ENCODE measurements around the gene MYLK.

MYLK gene

GRCh38 chr3:123817413-123817812, 66.7 kb downstream of the MYLK start:
- no peak for DNase-seq

DNA sequence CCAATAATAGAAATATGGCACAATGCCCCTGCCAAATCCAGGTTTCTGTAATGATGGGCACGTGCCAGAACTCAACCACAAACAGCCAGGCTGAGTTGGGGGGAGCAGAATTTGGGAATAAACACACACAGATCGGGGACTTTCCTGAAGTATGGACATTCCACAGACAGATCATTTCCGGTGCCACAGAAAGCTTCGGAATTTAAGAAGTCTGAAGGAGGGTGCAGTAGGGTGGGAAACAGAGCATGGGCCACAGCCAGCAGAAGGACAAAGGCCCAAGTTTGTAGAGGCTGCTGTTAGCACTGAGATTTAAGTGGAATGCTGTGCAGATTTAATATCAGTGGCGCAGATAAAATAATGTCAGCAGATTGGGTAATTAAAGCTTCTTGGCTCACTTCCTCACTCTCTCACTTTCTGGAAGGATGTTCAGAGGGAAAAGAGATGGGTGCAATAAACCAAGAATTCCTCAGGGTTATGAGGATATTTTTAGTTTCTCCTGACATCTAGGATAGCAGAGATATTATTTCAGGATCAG, 67.4 kb downstream of the MYLK start:
- DNase-seq: no peak

DNA sequence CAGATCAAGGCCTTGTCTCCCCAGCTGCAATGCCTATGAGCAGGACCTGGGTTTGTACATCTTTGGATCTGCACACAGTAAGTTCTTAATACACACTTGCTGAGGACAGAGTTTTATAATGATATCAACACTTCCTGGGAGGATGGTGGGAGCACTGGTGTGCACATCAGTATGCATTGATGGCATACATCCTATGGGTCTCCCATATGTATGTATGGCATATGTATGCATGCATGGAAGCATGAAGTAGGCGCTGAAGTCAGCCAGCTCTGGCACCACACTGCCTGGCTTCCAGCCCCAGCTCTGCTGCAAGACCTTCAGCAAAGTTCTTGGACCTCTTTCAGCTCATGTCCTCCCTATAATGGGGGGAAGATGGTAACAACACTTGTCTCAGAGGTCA, 68.2 kb downstream of the MYLK start:
- DNase-seq: no peak

DNA sequence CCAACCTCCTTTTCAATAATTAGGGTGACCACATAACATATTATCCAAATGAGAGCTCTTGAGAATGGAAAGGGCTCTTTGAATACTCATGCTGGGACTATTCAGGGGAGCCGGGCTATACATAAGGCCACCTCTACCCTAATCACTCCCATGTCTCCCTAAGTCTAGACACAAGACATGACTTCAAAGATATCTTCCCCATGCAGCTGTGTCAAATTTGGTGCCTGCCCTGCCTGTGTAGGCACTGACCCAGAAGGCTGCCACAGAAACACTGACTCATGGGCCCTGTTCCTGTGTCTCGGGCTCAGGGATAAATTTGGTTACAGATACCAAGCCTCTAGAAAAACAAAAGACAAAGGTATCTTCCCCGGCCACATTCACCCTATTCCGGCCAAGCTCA, 70.3 kb downstream of the MYLK start:
- no peak for DNase-seq

DNA sequence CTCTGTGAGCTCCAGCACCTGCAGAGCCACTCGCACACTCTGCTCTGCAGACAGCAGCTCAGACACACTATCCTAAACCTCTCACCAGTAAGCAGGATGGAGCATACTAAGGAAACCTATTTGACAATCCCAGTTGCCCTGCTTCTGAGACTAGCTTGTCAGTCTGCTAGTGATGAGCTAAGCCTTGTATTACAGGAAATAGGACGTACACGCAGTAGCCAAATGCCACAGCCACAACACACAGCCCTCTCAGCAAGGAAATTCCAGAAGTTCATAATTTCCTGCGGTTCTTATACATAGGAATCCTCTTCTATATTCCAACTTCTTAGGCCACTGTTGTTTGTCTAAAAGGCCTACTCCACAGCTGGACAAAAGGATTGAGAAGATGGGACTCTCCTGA, 74.5 kb downstream of the MYLK start:
- DNase-seq: no peak

- DNase-seq: no peak
Observed at GRCh38 chr3:123808812-123809211, 75.3 kb downstream of the MYLK start.

DNA sequence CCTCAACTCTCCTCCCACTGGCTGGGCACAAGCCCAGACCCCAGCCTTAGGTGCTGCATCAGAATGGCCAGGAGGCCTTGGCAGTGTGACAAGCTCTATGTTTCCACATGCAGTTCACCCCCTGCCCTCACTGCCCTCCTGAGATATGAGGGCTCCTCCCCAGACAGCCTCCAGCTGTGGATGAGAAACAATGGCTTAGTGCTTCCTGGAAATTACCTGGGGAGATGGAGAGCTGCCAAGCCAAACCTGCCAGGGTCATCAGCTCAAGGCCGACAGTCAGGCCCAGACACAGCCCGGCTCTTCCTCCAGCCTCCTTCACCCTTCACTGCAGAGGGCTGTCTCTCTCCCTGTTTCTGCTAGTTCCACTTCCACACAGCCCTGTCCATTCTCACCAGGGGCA, 76.3 kb downstream of the MYLK start:
- no peak for DNase-seq

GRCh38 chr3:123805504-123805903, 78.6 kb downstream of the MYLK start:
- DNase-seq: no peak

DNA sequence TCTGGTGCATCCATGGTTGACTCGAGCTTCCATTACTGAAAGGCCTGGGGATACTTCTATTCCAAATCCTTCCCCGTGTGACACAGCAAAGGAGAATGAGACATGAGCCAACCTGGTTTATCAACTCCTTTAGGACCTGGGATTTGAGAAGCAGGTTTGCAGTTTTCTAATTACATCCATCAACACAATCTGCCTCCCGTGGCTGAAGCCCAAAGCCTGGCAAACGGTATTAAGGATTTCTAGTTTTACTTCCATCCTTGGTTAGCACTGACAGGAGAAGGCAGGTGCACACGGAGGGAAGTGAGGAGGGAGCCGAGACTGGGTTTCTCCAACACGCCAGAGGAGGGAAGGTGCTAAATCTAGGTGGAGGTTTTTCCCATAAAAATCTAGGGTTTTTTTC, 79.0 kb downstream of the MYLK start:
- DNase-seq: no peak

DNA sequence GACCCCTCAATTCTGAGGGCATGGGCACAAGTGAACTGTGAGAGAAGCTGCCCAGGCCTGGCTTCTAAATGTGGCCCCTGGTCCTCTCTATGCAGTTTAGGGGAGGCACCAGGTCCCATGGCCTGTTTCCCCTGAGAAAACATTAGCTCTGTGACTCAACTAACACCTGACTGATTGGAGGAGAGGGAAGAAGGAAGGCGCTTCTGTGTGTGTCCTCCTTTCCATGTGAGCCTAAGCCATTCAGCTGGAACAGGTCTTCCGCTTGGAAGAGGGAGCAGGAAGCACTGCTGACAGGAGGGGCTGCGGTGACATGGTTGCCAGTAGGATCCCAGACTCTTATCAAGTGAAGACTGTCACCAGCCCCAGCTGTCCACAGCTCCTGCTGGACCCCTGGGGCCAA, 79.5 kb downstream of the MYLK start:
- DNase-seq: no peak

DNA sequence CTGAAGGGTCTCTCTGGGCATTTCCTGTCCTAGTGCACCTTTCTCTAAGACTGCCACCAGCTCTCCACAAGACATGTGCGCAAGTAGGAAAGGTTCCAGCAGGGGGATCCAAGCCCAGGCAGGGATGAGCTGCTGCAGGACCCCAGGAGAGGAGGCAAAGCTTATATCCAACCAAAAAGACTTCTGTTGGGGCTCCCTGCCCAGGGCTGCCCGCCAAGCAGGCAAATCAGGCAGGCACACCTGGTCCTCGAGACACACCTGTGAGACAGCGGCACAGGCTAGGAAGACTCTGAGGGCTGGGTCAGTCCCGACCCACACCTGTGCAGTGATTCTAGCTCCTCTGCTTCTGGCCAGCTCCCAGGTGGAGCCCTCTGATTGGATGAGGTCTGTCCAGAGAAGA, 80.6 kb downstream of the MYLK start:
- DNase-seq: no peak

- no peak for DNase-seq
Observed at GRCh38 chr3:123802007-123802625, 82.0 kb downstream of the MYLK start.

DNA sequence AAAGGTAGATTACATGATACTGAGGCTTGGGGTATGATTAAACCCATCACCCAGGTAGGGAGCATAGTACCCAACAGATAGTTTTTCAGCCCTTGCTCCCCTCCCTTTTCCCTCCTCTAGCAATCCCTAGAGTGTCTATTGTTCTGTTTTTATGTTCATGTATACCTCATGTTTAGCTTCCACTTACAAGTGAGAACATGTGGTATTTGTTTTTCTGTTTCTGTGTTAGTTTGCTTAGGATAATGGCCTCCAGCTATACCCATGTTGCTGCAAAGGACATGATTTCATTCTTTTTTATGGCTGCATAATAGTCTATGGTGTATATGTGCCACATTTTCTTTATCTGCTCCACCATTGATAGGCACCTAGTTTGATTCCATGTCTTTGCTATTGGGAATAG, 82.7 kb downstream of the MYLK start:
- no peak for DNase-seq

DNA sequence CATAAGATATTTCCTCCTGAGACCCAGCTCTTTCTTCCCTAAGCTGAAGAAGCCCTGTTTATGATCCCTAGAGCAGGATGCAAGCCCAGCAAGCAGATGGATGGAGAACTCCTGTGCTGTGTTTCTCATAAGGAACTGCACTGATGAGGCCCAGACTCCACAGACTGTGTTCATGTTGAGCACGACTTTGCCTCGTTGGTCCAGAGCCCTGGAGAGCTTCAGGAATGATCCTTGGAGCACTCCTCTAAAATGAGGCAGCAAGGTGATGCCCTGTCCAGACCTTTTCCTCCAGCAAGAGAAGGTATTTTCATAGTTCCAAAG, 83.8 kb downstream of the MYLK start:
- no peak for DNase-seq

GRCh38 chr3:123799544-123800361, 84.4 kb downstream of the MYLK start:
- no peak for DNase-seq

- no peak for DNase-seq
Observed at GRCh38 chr3:123798550-123798949, 85.6 kb downstream of the MYLK start.

DNA sequence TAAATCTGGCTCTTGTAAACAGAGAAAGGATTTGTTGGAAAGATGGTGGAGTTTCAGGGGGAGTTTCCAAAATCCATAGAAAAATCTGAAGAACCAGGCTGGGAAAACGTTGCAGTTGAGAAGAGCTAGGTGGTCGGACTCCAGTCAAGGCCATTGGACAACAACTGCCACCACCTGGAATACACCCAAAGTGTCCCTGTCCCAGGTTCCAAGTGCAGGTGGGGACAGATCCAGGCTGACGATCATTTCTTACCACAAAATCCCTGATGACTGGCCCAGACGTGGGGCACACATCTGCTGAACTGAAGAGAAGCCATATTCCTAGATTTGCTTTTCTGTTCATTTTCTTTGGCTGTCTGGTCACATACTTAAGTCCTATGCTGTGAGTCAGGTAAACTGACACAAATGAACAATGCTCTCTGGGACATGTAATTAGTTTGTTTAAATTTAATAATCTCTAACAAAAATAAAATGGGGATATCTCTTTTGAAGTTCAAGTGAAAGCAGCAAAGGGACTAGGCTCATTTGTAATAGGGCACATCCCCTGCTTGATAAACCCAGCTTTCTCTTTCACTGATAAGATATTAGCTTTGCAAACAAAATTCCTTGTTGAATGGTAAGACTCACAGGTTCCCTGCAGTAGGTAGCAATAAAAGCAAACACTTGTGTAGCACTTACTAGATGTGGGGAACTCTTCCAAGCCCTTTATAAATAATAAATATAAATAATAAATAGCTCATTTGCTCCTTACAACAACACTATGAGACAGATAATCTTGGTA, 88.5 kb downstream of the MYLK start:
- DNase-seq: no peak

DNA sequence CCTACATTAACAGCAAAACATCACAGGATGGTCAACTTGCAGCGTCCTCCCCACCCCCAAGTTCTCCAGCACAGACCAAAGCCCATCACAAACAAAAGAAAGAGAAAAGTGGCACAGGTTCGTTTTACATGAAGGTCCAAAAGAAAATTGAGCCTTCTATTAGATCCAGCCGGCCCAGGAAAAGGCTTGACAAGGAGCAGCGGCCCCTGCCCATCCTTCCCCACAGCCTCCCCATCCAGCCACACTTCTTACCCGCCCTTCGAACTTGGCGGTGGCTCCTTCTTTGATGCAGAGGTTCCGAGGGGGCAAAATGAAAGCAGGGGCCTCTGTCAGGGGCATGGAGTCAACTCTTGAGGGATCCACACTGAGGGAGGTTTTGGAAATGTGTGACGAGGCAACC, 90.7 kb downstream of the MYLK start:
- DNase-seq: no peak

DNA sequence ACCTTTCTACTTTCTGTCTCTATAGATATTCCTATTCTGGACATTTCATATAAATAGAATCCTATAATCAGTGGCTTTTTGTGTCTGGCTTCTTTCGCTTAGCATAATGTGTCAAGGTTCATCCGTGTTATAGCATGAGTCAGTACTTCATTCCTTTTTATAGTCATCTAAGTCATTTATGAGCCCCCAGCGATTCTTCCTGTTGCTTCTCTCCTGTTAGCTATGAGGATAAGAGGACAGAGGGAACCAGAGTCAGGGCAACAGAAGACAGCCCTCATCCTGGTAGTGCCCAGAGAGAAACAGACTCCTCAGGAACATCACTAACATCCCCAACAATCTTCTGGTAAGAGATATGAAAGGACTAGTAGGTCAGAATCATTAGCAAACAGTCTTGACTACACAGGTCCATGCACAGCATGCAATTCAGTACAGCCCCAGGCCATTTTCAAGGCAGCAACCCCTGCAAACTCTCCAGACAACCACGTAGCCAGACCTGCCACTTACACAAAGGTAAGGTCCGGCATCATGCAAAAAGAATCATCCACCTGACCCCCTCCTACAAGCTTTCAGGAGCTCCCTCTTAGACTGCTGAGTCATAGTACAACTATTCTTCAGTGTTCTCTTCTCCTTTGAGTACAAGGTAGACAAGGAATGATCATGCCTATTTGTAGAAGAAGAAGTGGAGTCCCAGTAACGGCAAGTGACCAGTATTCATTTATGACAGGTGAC, 91.5 kb downstream of the MYLK start:
- no peak for DNase-seq

DNA sequence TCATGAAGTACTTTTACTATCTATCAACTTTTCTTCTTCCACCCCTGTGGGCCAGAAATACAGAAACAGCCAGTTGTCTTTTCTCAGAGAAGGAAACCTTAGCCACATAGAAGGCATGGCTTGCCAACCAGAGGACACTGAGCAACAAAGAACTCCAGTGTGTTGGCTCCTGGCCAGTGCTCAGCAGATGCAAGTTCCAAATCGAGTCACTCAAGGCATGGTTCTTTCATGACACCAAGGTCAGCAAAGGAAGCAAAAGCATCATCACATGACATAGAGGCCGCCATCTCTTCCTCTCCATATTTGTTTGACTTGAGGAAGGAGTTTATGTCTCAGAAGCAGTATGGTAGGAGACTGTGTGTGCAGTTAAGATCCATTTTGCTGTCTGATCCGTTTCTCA, 92.2 kb downstream of the MYLK start:
- no peak for DNase-seq

- no peak for DNase-seq
Observed at GRCh38 chr3:123791417-123791816, 92.7 kb downstream of the MYLK start.

DNA sequence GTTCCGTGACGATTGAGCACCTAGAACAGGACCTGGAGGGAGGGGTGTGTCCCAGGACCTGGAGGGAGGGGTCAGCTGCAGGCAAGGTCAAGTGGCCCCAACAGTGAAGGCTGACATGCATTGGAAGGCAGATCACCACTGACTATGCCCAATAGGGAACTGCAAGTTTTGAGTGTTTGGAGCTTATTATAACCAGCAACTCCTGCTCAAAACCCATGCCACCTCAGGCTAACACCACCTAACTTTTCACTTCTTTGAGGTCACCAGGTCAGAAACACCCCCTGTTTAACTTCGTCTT, 93.1 kb downstream of the MYLK start:
- no peak for DNase-seq

DNA sequence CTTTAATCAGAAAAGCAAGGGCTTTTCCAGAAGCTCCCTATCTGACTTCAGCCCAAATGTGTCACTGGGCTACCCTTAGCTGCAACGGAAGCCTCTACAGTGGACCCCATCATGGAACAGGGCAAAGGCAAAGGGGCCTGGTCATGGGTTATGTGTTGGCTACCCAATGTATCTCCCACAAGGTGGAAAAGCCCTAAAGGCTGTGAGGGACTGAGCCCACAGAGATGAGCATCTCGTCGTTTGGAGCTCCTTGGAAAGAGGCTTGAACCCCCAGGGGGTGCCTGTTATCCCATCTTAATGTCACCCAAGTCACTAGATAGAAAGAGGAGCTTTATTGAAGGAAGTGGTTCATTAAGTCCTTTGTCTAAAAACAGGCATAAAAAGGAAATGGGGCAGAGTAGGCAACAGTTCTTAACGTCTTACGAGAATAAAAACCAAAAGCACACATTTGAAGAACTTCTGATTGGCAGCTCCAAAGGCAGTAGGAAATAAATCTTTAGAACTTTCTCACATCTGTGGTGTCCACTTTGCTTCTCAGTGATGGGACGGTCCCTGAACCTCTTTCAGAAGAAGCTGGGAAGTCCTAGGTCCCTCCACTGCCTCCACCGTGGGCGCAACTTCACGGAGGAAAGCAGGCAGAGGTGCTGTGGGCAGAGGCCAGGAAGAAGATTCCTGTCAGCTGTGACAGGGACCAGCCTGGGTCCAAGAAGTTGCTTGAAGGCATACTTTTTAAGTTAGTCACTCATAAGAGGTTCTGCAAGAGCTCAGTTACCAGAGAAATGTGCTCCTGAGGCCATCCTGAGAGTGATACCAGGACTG, 93.7 kb downstream of the MYLK start:
- DNase-seq: no peak

Data from NCI-H1092 treated with DMSO at 0.1 percent for 48 hours (cell line).